WTC11 (cell line): ENCODE data around the gene ALK. TPM values are rescaled to one million over a fixed set of nuclear protein-coding genes. Genes with fewer than 3 reads are reported as not detected.

Experiments used
- ATAC-seq: fragments of 200-7000 bp; cut with Tn5 transposase; 2 replicates; pipeline ENCODE4 v1.10.0; 2021; ENCODE audit warnings: mild to moderate bottlenecking, moderate library complexity
- CTCF ChIA-PET: fragments of 300-600 bp; sonication (Branson Sonifier 250); formaldehyde crosslinking; loops from one replicate; lab custom pipeline; 2021; ENCODE audit warnings: antibody characterized with exemption; lab: Charles Lee
- POLR2A ChIA-PET: fragments of 350-600 bp; sonication (Branson Sonifier 250); formaldehyde crosslinking; loops from one replicate; lab custom pipeline; 2021; ENCODE audit warnings: antibody characterized with exemption; lab: Charles Lee
- DNase-seq: peaks from one replicate; pipeline ENCODE4 v3.0.0; 2021; ENCODE audit warnings: low spot score
- H3K27ac Mint-ChIP-seq: 2 replicates; pipeline ENCODE4 v1.8.0; 2021; ENCODE audit warnings: mixed read lengths
- H3K27me3 Mint-ChIP-seq: 2 replicates; pipeline ENCODE4 v1.8.0; 2021; ENCODE audit warnings: low read depth, mild to moderate bottlenecking, moderate library complexity, mixed read lengths
- H3K36me3 Mint-ChIP-seq: 2 replicates; pipeline ENCODE4 v1.8.0; 2021; ENCODE audit warnings: mixed read lengths
- H3K4me1 Mint-ChIP-seq: 2 replicates; pipeline ENCODE4 v1.8.0; 2022; ENCODE audit warnings: mixed read lengths
- H3K4me3 Mint-ChIP-seq: 2 replicates; pipeline ENCODE4 v1.8.0; 2021; ENCODE audit warnings: mild to moderate bottlenecking, moderate library complexity, mixed read lengths
- H3K9me3 Mint-ChIP-seq: 2 replicates; pipeline ENCODE4 v1.8.0; 2021; ENCODE audit warnings: mixed read lengths
- AFF4 ChIP-seq: sonication (generic); formaldehyde crosslinking; IDR thresholded peaks from 2 replicates; pipeline ENCODE4 v1.8.1; 2023; ENCODE audit warnings: mild to moderate bottlenecking, missing genetic modification reagents, borderline replicate concordance
- ATF1 ChIP-seq: sonication (generic); formaldehyde crosslinking; IDR thresholded peaks from 2 replicates; pipeline ENCODE4 v1.8.1; 2023; ENCODE audit warnings: mild to moderate bottlenecking, moderate library complexity, missing genetic modification reagents
- ATF3 ChIP-seq: sonication (generic); formaldehyde crosslinking; conservative IDR thresholded peaks from 2 replicates; pipeline ENCODE4 v1.8.1; 2022; ENCODE audit warnings: mild to moderate bottlenecking, missing genetic modification reagents
- ETV6 ChIP-seq: sonication (generic); formaldehyde crosslinking; IDR thresholded peaks from 2 replicates; pipeline ENCODE4 v1.8.1; 2022; ENCODE audit warnings: mild to moderate bottlenecking, missing genetic modification reagents
- FOXK1 ChIP-seq: sonication (generic); formaldehyde crosslinking; IDR thresholded peaks from 2 replicates; pipeline ENCODE4 v1.8.0; 2022; ENCODE audit warnings: mild to moderate bottlenecking, moderate library complexity, missing genetic modification reagents
- FOXP1 ChIP-seq: sonication (generic); formaldehyde crosslinking; IDR thresholded peaks from 2 replicates; pipeline ENCODE4 v1.8.0; 2022; ENCODE audit warnings: missing genetic modification reagents, mild to moderate bottlenecking, moderate library complexity, borderline replicate concordance
- GRHL2 ChIP-seq: fragments of 250-450 bp; sonication (Bioruptor Pico); IDR thresholded peaks from 2 replicates; pipeline ENCODE4 v1.8.0; 2022; ENCODE audit warnings: mild to moderate bottlenecking, moderate library complexity; ENCODE audit not compliant: insufficient replicate concordance, severe bottlenecking
- GTF2I ChIP-seq: fragments of 250-450 bp; sonication (Bioruptor Pico); conservative IDR thresholded peaks from 2 replicates; pipeline ENCODE4 v1.4.0; 2021; ENCODE audit warnings: mild to moderate bottlenecking
- NR1H2 ChIP-seq: sonication (generic); formaldehyde crosslinking; IDR thresholded peaks from 2 replicates; pipeline ENCODE4 v1.9.0; 2021; ENCODE audit warnings: mild to moderate bottlenecking, moderate library complexity, missing genetic modification reagents
- PREB ChIP-seq: sonication (generic); formaldehyde crosslinking; IDR thresholded peaks from 2 replicates; pipeline ENCODE4 v1.8.1; 2022; ENCODE audit warnings: mild to moderate bottlenecking, missing genetic modification reagents, moderate library complexity, borderline replicate concordance
- RORB ChIP-seq: fragments of 250-450 bp; sonication (Bioruptor Pico); IDR thresholded peaks from 2 replicates; pipeline ENCODE4 v1.9.0; 2021; ENCODE audit warnings: mild to moderate bottlenecking
- TP53 ChIP-seq: sonication (generic); formaldehyde crosslinking; IDR thresholded peaks from 2 replicates; pipeline ENCODE4 v1.8.1; 2023; ENCODE audit warnings: mild to moderate bottlenecking, missing genetic modification reagents
- USF1 ChIP-seq: sonication (generic); formaldehyde crosslinking; IDR thresholded peaks from 2 replicates; pipeline ENCODE4 v1.8.0; 2022; ENCODE audit warnings: mild to moderate bottlenecking, missing genetic modification reagents
- USF2 ChIP-seq: sonication (generic); formaldehyde crosslinking; IDR thresholded peaks from 2 replicates; pipeline ENCODE4 v1.8.1; 2023; ENCODE audit warnings: mild to moderate bottlenecking, missing genetic modification reagents, moderate library complexity
- ZNF416 ChIP-seq: fragments of 250-450 bp; sonication (Bioruptor Pico); IDR thresholded peaks from 2 replicates; pipeline ENCODE4 v1.9.0; 2021; ENCODE audit warnings: mild to moderate bottlenecking, inconsistent platforms
- total RNA-seq: library from RNA; stranded (reverse); gene quantifications from 3 replicates; pipeline ENCODE4 v1.2.3, GENCODE V29; 2021

The ALK gene
- total RNA-seq, 1 experiment from 2014 or later = not detected

GRCh38 chr2:29367986-29368658 is 553.3 kb downstream of the ALK start (continued):
- no peak for TF ChIP-seq AFF4 (CRISPR knock-in tag)
- no peak for TF ChIP-seq ZNF416 (CRISPR knock-in tag)
- TF ChIP-seq TP53 = no peak
- TF ChIP-seq PREB = no peak
- no peak for TF ChIP-seq FOXP1 (CRISPR knock-in tag)
- TF ChIP-seq NR1H2 (CRISPR knock-in tag) = no peak
- TF ChIP-seq RORB (CRISPR knock-in tag) = no peak
- TF ChIP-seq GTF2I (CRISPR knock-in tag) = no peak
- TF ChIP-seq USF1 = no peak
- no peak for TF ChIP-seq USF2 (CRISPR knock-in tag)
- TF ChIP-seq ETV6 (CRISPR knock-in tag) = no peak
- TF ChIP-seq, all 79 proteins: peak for 0

GRCh38 chr2:29363111-29363510 is 558.3 kb downstream of the ALK start:
- 0 out of 2 replicates have a peak, but pooled peaks cover 3% of the 10 kb centered on the region for H3K9me3 Mint-ChIP-seq
- no peaks in the 10 kb centered on the region; the same call in 1 of the 2 replicates for H3K27me3 Mint-ChIP-seq
- H3K36me3 Mint-ChIP-seq = no peaks in the 10 kb centered on the region
- TF ChIP-seq GRHL2 (CRISPR knock-in tag) = no peak
- no peak for TF ChIP-seq FOXK1 (CRISPR knock-in tag)
- TF ChIP-seq ATF1 (CRISPR knock-in tag) = no peak
- TF ChIP-seq, all 79 proteins: peak for 0
- Mint-ChIP-seq H3K27ac (no peak overlapping the region), H3K4me1 (peaks cover 3% of the 10 kb centered on the region; the same call in 1 of the 2 replicates), H3K4me3 (no peak overlapping the region)
- CTCF ChIA-PET = no interaction called here
- POLR2A ChIA-PET = no interaction called here
- DNase-seq (no peak), ATAC-seq (no peak)

GRCh38 chr2:29361231-29361630 is 560.2 kb downstream of the ALK start:
- no peaks in the 10 kb centered on the region for H3K36me3 Mint-ChIP-seq
- no peak overlapping the region for H3K4me3 Mint-ChIP-seq
- no peak for TF ChIP-seq ATF3 (CRISPR knock-in tag)
- no peak for DNase-seq
- POLR2A ChIA-PET = no interaction called here
- CTCF ChIA-PET = no interaction called here
- 0 out of 2 replicates have a peak, but pooled peaks cover 3% of the 10 kb centered on the region for H3K9me3 Mint-ChIP-seq
- H3K27ac Mint-ChIP-seq = no peak overlapping the region
- H3K4me1 Mint-ChIP-seq = peaks cover 9% of the 10 kb centered on the region
- no peaks in the 10 kb centered on the region; the same call in 1 of the 2 replicates for H3K27me3 Mint-ChIP-seq
- no peak for ATAC-seq
